Measurements from ENCODE around the gene TANGO2.

The TANGO2 gene

DNA sequence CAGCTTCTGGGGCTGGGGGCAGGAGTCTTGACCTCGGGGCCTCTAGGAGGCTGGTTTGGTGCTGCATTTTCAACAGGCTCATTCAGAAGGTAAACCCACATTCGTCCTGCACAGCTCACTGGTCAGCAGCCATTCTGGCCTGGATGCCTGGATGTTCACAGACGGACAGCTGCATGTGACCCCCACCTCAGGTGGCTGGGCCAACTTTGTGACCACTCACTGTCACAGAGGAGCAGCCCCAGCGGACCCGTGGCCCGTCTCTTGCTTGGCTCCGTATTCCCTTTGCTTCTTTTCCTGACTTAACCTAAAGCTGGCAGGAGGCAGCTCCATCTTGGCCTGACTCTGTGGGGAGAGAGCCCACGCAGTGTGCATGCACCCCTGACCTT, 67.3 kb downstream of the TANGO2 start:
- no peak for DNase-seq (ENCODE audit: low read depth)
- TF ChIP-seq, protein P1, sequence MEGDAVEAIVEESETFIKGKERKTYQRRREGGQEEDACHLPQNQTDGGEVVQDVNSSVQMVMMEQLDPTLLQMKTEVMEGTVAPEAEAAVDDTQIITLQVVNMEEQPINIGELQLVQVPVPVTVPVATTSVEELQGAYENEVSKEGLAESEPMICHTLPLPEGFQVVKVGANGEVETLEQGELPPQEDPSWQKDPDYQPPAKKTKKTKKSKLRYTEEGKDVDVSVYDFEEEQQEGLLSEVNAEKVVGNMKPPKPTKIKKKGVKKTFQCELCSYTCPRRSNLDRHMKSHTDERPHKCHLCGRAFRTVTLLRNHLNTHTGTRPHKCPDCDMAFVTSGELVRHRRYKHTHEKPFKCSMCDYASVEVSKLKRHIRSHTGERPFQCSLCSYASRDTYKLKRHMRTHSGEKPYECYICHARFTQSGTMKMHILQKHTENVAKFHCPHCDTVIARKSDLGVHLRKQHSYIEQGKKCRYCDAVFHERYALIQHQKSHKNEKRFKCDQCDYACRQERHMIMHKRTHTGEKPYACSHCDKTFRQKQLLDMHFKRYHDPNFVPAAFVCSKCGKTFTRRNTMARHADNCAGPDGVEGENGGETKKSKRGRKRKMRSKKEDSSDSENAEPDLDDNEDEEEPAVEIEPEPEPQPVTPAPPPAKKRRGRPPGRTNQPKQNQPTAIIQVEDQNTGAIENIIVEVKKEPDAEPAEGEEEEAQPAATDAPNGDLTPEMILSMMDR (conservative IDR thresholded peaks at IDR 0.05; ENCODE audit: low read depth, low read length), result no peak

DNA sequence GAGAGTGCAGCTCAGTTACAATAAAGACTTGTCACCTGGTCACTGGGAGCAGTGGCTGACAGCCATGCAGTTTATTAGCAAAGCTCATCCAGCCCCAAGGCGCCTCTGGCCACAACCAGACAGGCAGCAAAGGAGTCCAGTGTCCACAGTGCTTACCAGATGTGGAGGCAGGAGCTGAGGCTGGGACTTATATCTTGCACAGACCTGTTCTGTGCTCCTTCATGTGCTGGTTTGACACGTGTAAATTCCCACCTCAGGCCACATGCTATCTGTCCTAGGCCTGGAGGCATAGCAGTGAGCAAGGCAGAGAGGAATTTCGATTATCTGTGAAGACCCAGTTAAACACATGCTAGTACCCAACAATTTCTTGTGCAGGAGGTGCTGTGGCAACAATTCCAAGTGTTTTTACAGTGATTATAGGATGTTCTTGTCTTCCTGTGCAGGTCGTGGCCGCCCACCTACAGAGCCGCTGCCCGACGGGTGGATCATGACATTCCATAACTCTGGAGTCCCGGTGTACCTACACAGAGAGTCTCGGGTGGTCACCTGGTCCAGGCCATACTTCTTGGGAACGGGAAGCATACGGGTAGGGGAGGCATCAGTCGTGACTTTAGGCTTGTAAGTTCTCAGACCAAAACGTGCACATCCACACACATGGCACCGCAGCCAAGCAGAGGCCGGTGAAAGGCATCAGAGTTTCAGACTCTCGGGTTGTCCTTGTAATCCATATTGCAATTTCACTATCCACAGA, 68.5 kb downstream of the TANGO2 start:
- no peak overlapping the region for H3K4me3 ChIP-seq (ENCODE audit: low read length)
- TF ChIP-seq, protein P1 (conservative IDR thresholded peaks at IDR 0.05; ENCODE audit: low read depth, low read length), result no peak
- DNase-seq (ENCODE audit: low read depth), result no peak

More for the DNA sequence above, 67.3 kb downstream of the TANGO2 start:
- no peak overlapping the region for H3K4me3 ChIP-seq (ENCODE audit: low read length)

DNA sequence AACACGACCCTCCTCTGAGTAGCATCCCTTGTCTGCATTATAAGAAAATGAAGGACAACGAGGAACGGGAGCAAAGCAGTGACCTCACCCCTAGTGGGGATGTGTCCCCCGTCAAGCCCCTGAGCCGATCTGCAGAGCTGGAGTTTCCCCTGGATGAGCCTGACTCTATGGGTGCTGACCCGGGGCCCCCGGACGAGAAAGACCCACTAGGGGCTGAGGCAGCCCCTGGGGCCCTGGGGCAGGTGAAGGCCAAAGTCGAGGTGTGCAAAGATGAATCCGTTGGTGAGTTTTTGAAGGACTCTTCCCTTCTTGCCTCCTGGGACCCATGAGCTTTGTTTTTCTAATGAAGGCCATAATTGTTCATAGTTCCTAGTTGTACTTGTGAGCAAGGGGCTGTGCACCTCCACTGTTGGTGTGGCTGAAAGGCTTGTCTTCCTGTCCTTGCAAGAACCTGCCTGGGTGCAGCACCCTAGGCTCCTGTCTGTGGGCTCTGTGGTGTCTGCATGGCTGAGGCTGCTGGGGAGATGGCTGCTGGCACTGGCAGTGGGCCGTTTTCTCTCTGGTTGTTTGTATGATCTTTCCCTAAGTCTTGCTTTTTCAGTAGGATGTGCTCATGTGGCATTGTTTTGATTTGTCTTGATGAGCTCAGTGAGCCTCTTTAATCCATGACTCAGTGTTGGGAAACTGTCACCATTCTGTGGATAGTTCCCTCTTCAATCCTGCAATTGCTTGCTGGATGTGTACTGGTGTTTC, 69.2 kb downstream of the TANGO2 start:
- H3K4me3 ChIP-seq (ENCODE audit: low read length), result no peak overlapping the region
- TF ChIP-seq, protein P1 (conservative IDR thresholded peaks at IDR 0.05; ENCODE audit: low read depth, low read length), result no peak
- no peak for DNase-seq (ENCODE audit: low read depth)

DNA sequence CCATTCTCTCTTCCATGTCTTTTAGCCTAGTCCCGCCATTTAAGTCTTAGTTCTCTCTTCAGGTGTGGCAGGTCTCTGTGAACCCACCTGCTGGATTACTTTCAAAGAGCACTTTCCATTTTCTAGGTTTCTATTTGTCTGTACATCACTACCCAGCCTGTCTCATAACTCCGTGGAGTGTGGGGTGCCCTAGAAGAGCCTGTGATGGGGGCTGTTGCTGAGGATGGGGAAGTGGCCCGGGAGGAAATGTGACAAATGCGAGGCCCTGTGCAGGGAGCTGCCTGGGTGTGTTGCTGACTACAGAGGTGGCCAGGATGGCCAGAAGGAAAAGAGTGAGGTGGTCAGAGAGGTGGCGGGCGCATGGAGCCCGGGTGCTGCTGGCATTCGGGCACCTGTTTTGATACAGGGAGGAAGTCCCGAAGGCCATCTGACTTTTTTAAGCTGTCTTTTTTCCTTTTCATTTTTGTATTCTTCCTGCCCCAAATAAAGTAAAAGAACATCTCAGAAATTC, 69.9 kb downstream of the TANGO2 start:
- DNase-seq (ENCODE audit: low read depth), result no peak

GRCh38 chr22:20091690-20092476, 71.0 kb downstream of the TANGO2 start:
- H3K4me3 ChIP-seq (ENCODE audit: low read length), result no peak overlapping the region
- TF ChIP-seq, protein P1 (conservative IDR thresholded peaks at IDR 0.05; ENCODE audit: low read depth, low read length), result no peak
- DNase-seq (ENCODE audit: low read depth), result no peak

More for the DNA sequence above, 69.9 kb downstream of the TANGO2 start:
- TF ChIP-seq, protein P1 (conservative IDR thresholded peaks at IDR 0.05; ENCODE audit: low read depth, low read length), result no peak
- no peak overlapping the region for H3K4me3 ChIP-seq (ENCODE audit: low read length)

GRCh38 chr22:20092477-20092854, 71.6 kb downstream of the TANGO2 start:
- H3K4me3 ChIP-seq (ENCODE audit: low read length), result no peak overlapping the region
- no peak for DNase-seq (ENCODE audit: low read depth)
- TF ChIP-seq, protein P1 (conservative IDR thresholded peaks at IDR 0.05; ENCODE audit: low read depth, low read length), result no peak

Measured in retinal pigment epithelial cell (primary cell).